Central memory CD8-positive, alpha-beta T cell (primary cell): ENCODE data around the gene CD276.
"Not testable (repeated sequence)": the region's sequence is repeated elsewhere in the genome, so short reads cannot be mapped to it uniquely, and the experiment has no call there.

Experiments used
- ATAC-seq: fragments of 150-1000 bp; cut with Tn5 transposase; replicated peaks from 2 replicates; pipeline ENCODE4 v1.10.0; 2022; ENCODE audit warnings: mild to moderate bottlenecking, moderate FRiP score, moderate number of reproducible peaks; ENCODE audit not compliant: poor library complexity, severe bottlenecking; ENCODE audit errors: extremely low read depth
- DNase-seq, 2 donors: peaks; one replicate each; pipeline ENCODE4 v3.0.0; 2021; ENCODE audit warnings: low spot score in 2 of 2
- H3K27ac Mint-ChIP-seq: one replicate; pipeline ENCODE4 v1.8.0; 2022; ENCODE audit warnings: low read depth, mild to moderate bottlenecking, moderate library complexity, mixed read lengths
- H3K27me3 Mint-ChIP-seq: one replicate; pipeline ENCODE4 v1.8.0; 2022; ENCODE audit warnings: mixed read lengths
- H3K36me3 Mint-ChIP-seq: one replicate; pipeline ENCODE4 v1.8.0; 2022; ENCODE audit warnings: mild to moderate bottlenecking, moderate library complexity, mixed read lengths; ENCODE audit not compliant: insufficient read depth
- H3K4me1 Mint-ChIP-seq: one replicate; pipeline ENCODE4 v1.8.0; 2022; ENCODE audit warnings: mixed read lengths
- H3K4me3 Mint-ChIP-seq: one replicate; pipeline ENCODE4 v1.8.0; 2022; ENCODE audit warnings: mild to moderate bottlenecking, moderate library complexity, mixed read lengths
- H3K9me3 Mint-ChIP-seq: one replicate; pipeline ENCODE4 v1.8.0; 2022; ENCODE audit warnings: mixed read lengths

The CD276 gene

GRCh38 chr15:73687351-73687750 lies 3.2 kb downstream of the CD276 start:
- Mint-ChIP-seq H3K27ac (no peak overlapping the region), H3K4me3 (no peak overlapping the region), H3K9me3 (no peaks in the 10 kb centered on the region), H3K4me1 (no peaks in the 10 kb centered on the region), H3K36me3 (no peaks in the 10 kb centered on the region), H3K27me3 (peaks cover 53% of the 10 kb centered on the region)
- no peak for ATAC-seq
- no peak for DNase-seq

GRCh38 chr15:73688455-73688854 lies 4.3 kb downstream of the CD276 start:
- Mint-ChIP-seq H3K27ac (no peak overlapping the region), H3K36me3 (no peaks in the 10 kb centered on the region), H3K4me3 (no peak overlapping the region), H3K27me3 (peaks cover 42% of the 10 kb centered on the region), H3K4me1 (no peaks in the 10 kb centered on the region), H3K9me3 (no peaks in the 10 kb centered on the region)
- ATAC-seq (no peak), DNase-seq (no peak)

GRCh38 chr15:73691396-73691795 lies 7.2 kb downstream of the CD276 start:
- no peaks in the 10 kb centered on the region for H3K36me3 Mint-ChIP-seq
- H3K27ac Mint-ChIP-seq, result no peak overlapping the region
- no peak for ATAC-seq
- DNase-seq, result no peak
- H3K4me3 Mint-ChIP-seq, result no peak overlapping the region
- peaks cover 1% of the 10 kb centered on the region for H3K4me1 Mint-ChIP-seq
- peaks cover 33% of the 10 kb centered on the region for H3K27me3 Mint-ChIP-seq
- no peaks in the 10 kb centered on the region for H3K9me3 Mint-ChIP-seq

DNA sequence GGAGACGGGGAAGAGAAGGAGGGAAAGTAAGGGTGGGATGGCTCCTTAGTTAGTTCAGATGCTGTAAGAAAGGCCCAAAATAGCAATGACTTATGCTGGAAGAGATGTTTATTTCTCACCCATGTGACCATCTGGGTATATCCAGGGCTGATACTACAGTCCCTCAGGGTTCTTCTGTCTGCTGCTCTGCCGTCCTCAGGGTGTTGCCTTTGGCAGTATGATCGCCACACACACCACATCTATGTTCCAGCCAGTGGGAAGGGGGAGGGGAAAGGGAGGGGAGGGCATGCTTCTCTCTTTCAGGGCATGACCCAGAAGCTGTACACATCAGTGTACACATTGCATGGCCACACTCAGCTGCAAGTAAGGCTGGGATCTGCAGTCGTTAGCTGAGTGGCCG lies 10.2 kb downstream of the CD276 start:
- ATAC-seq (no peak), DNase-seq (no peak)
- H3K27me3 Mint-ChIP-seq, result peaks cover 32% of the 10 kb centered on the region
- H3K9me3 Mint-ChIP-seq, result no peaks in the 10 kb centered on the region
- H3K4me3 Mint-ChIP-seq, result no peak overlapping the region
- peaks cover 12% of the 10 kb centered on the region for H3K4me1 Mint-ChIP-seq
- no peak overlapping the region for H3K27ac Mint-ChIP-seq
- peaks cover 3% of the 10 kb centered on the region for H3K36me3 Mint-ChIP-seq

GRCh38 chr15:73695773-73696640 lies 11.8 kb downstream of the CD276 start:
- no peak for ATAC-seq
- DNase-seq, result no peak
- Mint-ChIP-seq H3K36me3 (peaks cover 3% of the 10 kb centered on the region), H3K27ac (no peak overlapping the region), H3K9me3 (no peaks in the 10 kb centered on the region), H3K4me1 (peaks cover 18% of the 10 kb centered on the region), H3K4me3 (peak overlapping the region; percentile 33), H3K27me3 (peaks cover 44% of the 10 kb centered on the region)

- Mint-ChIP-seq H3K9me3 (no peaks in the 10 kb centered on the region), H3K36me3 (peaks cover 3% of the 10 kb centered on the region), H3K4me1 (peaks cover 18% of the 10 kb centered on the region), H3K27ac (peak overlapping the region; percentile 49), H3K27me3 (peaks cover 44% of the 10 kb centered on the region), H3K4me3 (peak overlapping the region; percentile 33)
- no peak for DNase-seq
- ATAC-seq, result no peak
These were observed 12.4 kb downstream of the CD276 start for GRCh38 chr15:73696641-73697001.

- peak; percentile 95 for ATAC-seq
- H3K36me3 Mint-ChIP-seq, result peaks cover 3% of the 10 kb centered on the region
- peak overlapping the region; percentile 49 for H3K27ac Mint-ChIP-seq
- peaks cover 18% of the 10 kb centered on the region for H3K4me1 Mint-ChIP-seq
- peak; percentile 39 to 80 for DNase-seq
- no peaks in the 10 kb centered on the region for H3K9me3 Mint-ChIP-seq
- peaks cover 44% of the 10 kb centered on the region for H3K27me3 Mint-ChIP-seq
- peak overlapping the region; percentile 33 for H3K4me3 Mint-ChIP-seq
These were observed 12.9 kb downstream of the CD276 start for GRCh38 chr15:73697033-73697467.

GRCh38 chr15:73699249-73700040 lies 15.3 kb downstream of the CD276 start:
- Mint-ChIP-seq H3K9me3 (no peaks in the 10 kb centered on the region), H3K27me3 (peaks cover 57% of the 10 kb centered on the region), H3K4me1 (peaks cover 18% of the 10 kb centered on the region), H3K4me3 (no peak overlapping the region), H3K36me3 (peaks cover 3% of the 10 kb centered on the region), H3K27ac (peak overlapping the region; percentile 46)
- ATAC-seq (no peak), DNase-seq (no peak)

GRCh38 chr15:73700041-73700842 lies 16.1 kb downstream of the CD276 start:
- Mint-ChIP-seq H3K36me3 (peaks cover 3% of the 10 kb centered on the region), H3K9me3 (no peaks in the 10 kb centered on the region), H3K4me1 (peaks cover 18% of the 10 kb centered on the region), H3K4me3 (no peak overlapping the region), H3K27me3 (peaks cover 63% of the 10 kb centered on the region), H3K27ac (no peak overlapping the region)
- ATAC-seq, result peak; percentile 43
- peak; percentile 62 to 63 for DNase-seq

DNA sequence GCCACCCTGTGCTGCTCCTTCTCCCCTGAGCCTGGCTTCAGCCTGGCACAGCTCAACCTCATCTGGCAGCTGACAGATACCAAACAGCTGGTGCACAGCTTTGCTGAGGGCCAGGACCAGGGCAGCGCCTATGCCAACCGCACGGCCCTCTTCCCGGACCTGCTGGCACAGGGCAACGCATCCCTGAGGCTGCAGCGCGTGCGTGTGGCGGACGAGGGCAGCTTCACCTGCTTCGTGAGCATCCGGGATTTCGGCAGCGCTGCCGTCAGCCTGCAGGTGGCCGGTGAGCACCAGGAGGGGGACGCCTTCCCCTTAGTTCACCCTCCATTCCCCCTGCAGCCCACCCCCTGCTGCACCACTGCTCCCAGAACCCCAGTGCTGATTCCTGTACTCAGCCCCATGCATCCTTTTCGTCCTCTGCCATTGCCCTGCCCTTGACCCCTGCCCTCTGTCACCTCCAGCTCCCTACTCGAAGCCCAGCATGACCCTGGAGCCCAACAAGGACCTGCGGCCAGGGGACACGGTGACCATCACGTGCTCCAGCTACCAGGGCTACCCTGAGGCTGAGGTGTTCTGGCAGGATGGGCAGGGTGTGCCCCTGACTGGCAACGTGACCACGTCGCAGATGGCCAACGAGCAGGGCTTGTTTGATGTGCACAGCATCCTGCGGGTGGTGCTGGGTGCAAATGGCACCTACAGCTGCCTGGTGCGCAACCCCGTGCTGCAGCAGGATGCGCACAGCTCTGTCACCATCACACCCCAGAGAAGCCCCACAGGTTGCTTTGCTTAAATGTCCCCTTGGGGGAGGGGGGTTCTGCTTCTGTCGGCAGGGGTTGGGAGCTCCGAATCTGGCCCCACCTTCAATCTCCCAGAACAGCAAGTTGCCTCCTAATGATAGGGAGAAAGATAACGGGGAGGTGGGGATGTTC lies 18.4 kb downstream of the CD276 start:
- not testable (repeated sequence) for H3K27ac Mint-ChIP-seq, H3K4me3 Mint-ChIP-seq, H3K36me3 Mint-ChIP-seq, H3K9me3 Mint-ChIP-seq, ATAC-seq, DNase-seq, H3K4me1 Mint-ChIP-seq
- peaks cover 55% of the 10 kb centered on the region for H3K27me3 Mint-ChIP-seq

DNA sequence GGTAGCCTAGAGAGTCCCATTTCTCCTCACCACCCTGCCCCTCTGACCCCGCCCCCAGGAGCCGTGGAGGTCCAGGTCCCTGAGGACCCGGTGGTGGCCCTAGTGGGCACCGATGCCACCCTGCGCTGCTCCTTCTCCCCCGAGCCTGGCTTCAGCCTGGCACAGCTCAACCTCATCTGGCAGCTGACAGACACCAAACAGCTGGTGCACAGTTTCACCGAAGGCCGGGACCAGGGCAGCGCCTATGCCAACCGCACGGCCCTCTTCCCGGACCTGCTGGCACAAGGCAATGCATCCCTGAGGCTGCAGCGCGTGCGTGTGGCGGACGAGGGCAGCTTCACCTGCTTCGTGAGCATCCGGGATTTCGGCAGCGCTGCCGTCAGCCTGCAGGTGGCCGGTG lies 19.4 kb downstream of the CD276 start:
- not testable (repeated sequence) for H3K4me3 Mint-ChIP-seq, H3K9me3 Mint-ChIP-seq, H3K27ac Mint-ChIP-seq, ATAC-seq, H3K36me3 Mint-ChIP-seq, DNase-seq, H3K4me1 Mint-ChIP-seq
- H3K27me3 Mint-ChIP-seq, result peaks cover 62% of the 10 kb centered on the region
